HG02884 (cell line): ENCODE data around the gene CTU2.

Experiments used
- ATAC-seq: cut with Tn5 transposase; IDR thresholded peaks from one replicate; pipeline ENCODE4 v1.9.1; 2021; ENCODE audit warnings: mild to moderate bottlenecking, moderate library complexity; ENCODE audit not compliant: unreplicated experiment

Gene CTU2

DNA sequence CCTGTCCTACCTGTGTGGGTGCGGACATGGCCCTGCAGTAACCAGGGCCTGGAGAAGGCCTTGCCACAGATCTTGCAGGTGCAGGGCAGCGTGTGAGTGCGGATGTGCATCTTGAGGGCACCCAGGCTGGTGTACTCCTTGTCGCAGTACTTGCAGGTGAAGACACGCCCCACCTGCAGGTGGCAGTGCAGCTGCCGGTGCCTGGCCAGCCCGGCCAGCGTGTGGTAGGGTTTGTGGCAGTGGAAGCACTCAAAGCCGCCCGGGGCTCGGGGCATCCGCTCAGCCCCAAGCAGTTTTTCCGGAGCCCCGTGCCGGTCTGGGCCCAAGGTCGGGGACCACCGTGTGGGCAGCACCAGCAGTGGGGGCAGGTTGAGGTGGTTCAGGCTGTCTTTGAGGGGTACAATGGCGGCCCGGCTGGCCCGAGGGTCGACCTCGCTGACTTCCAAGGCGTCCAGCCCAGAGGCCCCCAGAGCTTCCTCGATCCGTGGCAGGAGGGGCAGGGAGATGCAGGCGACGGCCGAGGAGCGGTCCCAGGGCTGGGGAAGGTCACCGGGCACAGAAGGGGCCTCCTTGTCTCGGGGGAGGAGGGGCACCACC is 25.1 kb upstream of the CTU2 start:
- no peak for ATAC-seq

DNA sequence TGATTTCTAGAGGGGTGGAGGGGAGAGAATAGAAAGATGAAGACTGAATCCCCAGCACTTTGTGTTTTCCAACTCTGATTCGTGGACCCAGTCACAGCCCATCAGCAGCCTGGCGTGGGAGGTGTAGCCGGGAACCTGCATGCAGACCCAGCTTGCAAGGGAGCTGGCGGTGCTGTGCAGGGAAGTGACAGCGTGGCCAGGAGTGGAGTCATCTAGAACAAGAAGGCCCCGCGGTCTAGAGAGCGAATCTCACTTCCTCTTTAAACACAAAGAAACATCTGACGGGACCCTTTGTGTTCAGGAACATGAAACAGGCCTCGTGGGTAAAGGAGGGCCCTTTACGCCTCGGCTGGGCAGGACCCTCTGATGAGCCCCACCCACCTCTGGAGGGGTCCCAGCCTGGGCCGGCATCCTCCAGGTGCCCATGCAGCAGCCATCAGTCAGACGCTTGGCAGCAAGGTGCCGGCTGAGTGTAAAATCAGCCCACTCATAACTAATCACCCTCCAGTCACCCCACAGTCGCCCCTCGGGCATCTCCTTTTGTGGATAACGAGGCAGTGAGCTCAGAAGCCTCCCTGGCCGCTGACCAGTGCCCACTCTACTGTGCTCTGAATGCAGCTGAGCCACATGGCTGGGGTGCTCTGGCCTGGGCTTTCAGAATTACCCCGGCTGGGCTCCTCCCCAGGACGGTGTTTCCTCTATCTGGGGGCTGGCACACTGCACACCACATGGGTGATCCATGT is 24.4 kb upstream of the CTU2 start:
- ATAC-seq: peak; percentile 65

DNA sequence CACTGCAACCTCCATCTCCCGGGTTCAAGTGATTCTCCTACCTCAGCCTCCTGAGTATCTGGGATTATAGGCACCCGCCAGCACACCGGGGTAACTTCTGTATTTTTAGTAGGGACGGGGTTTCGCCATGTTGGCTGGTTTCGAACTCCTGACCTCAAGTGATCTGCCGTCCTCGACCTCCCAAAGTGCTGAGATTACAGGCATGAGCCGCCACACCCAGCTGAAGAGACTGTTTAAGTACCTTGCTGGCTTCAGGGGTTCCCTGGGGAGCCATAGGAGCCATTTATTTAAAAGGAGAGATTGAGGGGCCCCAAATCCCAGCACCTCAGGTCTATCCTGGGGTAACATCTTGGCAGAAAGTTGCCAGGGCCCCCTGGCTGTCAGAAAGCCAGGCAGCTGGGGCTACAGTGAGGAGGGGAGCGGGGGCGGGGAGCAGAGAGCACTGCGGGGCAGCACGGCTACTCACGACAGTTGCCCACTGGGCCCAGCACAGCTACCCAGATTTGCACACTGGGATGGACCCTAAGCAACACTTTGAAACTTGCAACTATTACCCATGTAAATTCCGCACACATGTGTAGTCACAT is 21.6 kb upstream of the CTU2 start:
- no peak for ATAC-seq

DNA sequence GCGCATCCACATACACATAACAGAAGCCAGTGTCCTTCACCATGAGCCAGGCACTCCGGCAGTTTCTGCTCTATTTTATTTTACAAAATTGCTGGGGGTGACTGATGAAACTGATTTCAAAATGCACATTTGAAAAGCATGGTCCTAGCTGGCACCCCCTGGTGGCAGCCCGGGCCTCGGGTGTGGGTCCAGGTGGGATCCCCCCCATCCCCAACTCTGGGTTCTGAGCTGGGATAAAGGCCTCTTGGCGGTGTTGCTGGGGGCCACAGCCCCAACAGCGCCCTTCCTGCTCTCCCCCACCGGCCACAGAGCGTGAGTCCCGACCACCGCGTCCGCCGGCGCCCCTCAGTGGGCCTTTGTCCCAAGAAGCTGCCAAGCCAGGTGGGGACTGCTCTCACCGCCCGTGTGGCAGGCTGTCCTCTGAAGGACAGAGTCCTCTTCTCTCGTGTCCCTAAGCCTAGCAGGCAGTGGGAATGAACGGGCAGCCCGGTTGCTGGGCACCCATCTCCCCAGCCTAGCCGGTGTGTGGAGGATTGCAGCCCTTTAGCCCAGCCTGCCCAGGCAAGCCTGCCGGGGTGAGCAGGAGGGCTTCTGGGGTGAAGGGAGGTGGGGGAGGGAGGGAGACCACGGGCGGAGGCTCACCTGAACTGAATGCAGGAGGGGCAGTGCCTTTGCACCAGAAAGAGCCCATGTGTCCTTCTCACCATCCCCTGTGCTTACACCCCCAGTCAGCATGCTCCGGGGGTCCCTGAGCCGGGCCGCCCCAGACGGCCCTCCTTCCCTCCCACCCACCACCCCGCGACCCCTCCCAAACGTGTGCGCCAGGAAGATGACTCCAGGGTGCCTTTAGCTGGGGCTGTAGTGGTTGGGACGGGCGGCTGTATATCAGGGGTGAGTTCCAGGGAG is 20.9 kb upstream of the CTU2 start:
- no peak for ATAC-seq

DNA sequence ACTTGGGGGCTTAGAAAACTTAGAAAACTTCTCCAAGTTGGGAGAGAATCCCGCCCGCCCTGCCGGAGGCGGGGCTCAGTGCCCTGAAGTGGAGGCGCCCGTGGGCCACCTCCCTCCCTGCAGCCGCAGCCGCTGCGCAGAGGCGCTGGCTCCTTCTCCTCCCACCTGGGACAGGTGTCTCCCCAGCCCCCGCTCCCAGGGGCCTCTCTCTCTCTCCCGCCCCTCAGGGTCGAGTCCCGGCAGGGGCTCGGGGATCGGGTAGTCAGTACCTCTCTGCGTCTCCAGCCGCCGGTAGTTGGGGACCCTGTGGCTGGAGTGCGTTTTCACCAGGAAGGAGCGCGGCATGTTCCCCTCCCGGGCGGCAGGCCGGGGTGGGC is 20.3 kb upstream of the CTU2 start:
- ATAC-seq: no peak

DNA sequence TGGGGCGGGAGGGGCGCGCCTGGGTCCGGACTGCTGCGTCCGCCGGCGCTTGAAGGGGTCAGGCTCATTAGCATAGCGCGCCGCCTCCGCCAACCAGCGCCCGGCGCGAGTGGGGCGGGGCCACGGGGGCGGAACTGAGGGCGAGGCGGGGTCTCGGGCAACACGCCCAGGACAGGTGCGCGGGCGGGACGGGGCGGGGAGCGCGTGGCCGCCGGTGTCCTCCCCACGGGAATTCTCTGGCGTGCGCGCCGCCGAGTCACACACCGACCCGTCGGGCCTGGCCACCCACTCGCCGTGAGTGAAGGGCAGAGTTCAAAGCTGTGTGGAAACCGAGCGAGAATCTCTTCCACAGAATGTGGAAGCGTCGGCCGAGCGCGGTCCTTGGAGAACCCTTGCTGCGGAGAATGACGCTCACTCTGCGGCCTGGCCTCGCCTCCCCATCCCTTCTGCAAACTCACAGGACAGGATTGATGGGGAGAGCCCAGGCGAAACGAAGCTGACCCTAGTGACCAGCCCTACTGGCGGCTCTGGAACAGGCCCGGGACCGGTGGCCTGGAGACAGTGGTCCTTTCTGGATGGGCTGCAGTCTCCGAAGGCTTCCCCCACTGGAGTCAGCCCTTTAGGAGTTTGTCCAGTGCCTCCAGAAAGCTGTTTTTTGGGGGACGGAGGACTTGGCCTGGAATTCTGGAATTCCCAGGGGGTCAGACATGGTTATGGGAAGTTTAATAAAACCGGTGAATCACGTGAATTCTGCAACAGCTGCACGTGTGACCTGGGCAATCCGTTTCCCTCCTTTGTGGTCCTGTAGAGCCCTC is 19.7 kb upstream of the CTU2 start, which contains the start of gene SNAI3:
SNAI3 (minus strand) TSS at position 69 of the 815 bp plus-strand sequence. CDS start 101 bp downstream, outside the sequence.
- ATAC-seq: no peak

DNA sequence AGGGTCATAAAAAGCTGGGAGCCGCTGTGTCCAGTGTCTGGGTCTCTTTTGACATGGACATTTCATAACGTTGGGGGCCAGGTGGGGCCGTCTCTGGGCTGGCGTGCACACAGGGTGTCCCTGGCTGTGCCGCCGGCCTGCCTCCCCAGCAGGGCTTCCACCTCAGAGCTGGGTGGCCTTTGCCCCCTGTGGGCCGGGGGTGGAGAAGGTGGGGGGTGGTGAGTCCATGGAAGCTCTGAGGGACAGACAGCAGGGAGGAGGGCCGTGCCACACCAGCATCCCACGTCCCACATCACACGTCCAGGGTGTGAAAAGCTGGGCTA is 19.1 kb upstream of the CTU2 start:
- ATAC-seq: no peak

DNA sequence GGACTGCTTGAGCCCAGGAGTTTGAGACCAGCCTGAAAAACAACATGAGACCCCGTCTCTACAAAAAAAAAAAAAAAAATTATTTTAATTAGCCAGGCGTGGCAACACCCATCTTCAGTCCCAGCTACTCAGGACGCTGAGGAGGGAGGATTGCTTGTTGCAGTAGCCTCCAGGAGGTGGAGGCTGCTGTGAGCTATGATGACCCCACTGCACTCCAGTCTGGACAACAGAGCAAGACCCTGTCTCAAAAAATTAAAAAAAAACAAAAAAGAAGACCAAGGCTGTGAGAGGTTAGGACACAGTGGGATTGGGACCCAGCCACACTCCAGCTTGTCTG is 18.7 kb upstream of the CTU2 start:
- ATAC-seq: no peak

DNA sequence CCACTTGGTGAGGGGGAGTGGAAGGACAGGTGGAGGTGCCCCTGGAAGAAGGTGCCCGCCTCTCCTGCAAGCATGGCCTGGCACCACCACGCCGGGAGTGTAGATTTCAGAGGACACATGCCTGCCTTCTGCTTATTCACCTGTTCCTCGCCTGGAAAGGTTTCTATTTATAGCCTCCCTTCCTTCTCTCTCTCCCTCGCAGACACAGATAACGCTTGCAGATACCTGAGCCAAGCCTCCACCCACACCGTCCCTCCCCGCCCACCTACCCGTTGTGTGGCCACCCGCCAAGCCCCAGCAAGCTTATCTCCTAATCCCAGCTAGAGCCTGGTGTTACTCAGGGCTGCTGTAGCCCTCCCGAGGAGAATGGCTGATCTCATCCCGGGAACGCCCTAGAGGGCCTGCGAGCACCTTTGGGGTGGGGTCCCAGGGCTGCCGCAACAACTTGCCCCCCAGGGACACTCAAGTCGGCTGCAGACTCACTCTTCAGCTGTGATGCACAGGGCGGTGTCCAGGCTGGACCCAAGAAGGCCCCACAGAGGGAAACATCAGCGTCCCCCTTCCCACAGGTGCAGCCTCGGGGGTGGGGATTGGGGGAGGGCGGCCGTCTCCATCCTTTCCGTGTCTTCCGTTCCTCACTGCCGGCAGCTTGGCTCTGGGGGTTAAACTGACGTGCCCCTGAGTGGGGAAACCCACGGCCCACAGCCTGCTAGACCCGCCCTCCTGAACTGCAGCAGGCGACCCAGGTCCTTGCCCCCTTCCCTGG is 18.1 kb upstream of the CTU2 start:
- ATAC-seq: no peak

DNA sequence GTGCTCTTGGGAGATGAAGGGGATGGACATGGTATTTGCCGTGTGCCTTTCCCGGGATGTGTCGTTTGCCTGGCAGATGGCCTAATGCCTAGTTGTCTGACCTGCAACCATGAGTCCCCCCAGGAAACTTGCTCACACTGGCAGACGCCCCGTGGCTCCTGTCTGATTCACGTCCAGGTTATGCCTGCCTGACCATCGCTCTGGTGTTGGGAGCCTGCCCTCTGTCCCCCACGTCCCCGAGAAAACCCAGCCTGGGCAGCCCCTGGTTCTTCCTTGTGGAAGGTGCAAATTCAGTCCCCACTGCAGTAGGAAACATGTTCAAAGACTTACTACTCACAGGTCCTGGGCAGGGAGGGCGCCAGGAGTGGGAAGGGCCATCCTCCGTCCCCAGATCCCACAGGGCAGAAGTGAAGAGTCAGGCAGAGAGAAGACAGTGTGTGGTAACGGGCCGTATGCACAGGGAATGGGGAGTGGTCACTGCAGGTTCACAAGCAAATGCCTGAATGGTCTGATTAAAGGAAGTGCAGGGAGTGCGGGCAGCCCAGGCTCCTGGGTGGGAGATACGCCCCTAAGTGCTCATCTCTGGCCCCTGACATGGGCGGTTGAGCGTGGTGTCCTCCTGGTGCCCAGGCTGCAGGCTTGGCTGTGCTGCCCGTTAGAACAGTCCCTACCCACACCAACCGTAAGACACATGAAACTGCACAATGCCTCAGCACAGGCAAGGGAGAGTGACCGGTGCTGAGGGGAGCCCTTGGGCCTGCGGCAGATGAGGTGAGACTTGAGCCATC is 15.8 kb upstream of the CTU2 start:
- no peak for ATAC-seq

DNA sequence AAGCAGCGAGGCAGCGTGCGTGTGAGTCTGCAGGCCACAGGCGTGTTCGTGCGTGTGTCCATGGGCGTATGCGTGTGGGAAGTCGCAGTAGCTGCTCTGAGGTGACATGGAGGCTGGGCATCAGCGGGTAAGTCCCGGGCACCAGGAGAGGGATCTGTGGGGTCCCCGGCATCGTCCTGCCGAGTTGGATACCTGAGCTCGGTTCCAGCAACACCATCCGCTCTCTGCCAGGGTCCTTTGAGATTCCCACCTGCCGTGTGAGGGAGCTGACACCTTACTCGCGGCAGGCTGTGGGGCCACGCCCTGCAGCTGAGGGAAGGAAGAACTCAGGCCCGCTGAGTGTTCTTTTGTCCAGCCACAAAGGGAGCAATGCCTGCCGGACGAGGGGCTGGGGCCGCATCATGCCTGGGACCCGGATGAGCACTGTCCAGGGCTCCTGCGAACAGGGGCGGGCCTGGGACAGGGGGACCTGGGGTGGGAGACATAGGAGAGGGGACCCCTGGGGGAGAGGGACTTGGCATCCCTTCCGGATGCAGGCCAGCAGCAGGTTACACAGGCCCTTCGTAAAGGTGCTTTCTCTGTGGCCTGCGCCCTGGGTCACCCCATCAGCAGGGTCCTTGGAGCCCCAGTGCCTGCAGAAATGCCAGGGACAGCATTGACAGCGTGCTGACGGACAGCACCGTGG is 15.0 kb upstream of the CTU2 start:
- ATAC-seq: no peak

DNA sequence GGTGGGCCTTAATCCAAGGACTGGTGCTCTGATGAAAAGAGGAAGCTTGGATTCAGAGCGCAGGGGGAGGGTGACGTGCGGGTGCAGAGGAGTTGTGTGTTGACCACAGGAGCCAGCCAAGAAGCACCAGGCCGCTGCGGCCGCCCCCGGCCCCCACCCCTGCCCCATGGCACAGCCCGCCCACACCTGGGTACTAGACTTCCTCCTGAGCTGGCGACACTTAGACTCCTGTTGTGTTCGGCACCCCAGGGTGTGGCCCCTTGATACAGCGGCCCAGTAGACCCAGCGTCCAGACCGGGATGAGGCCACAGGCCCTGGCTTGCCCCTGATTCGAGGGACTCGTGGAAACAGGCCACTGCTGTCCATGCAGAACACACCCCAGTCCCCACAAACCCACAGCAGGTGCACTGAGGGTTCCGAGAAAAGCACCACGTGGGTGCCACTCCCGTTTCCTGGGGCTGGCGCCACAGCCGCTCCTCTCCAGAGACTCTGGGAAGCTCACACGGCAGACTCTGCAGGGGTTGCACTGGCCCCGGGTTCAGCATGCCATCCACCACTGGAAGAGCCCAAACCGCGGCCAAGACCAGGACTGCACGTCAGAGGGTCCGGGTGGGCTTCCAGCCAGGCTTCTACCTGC is 14.3 kb upstream of the CTU2 start:
- ATAC-seq: no peak

DNA sequence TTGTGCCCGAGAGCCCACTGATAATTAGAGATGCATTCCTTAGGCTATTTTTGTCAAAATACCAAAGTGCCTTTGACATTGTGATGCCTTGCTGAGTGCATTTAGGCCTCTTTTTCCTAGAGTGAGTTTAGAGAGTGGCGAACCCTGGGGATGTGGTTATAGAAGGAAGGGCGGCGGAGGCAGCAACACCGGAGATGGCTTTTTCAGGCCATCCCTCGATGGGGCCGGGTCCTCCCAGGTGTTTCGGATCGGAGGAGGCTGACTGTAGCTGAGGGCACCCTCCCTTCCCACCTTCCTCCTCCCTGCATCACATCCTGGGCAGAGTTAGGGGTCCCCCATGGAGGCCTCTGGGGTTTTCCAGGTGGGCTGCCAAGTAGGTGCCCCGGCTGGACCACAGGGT is 13.4 kb upstream of the CTU2 start:
- no peak for ATAC-seq

DNA sequence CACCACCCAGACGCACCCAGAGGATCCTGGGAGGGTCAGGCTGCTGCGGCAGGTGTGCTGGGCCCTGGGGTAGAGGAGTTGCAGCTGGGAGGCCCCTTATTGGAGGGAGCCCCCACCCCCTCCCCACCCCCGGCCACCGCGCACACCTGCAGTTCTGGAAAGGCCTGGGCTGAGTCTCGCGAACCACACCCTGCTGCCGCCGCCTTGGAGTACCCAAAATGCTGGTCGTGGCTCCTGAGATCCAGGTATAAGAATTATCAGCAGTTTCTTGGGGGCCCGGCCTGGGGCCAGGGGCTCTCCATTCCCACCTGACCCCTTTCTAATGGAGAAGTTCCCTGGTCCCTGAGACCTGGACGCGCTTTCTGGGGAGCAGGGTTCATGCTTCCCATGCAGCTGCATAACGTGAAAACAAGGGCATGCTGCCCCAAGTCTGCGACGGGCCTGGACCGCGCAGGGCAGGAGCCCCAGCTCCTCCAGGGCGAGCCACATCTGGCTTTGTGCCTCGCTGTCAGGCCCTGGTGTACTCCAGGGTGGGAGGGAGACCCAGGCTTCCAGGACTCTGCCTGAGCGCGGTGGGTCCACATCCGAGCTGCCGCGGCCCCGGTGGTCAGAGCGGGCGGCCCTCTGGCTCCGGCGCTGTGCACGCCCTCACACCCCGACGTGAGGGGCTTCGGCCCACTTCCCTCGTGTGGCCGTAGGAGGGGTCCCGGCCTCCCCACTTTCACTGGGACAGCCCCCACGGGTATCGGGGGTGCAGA is 12.7 kb upstream of the CTU2 start:
- no peak for ATAC-seq

DNA sequence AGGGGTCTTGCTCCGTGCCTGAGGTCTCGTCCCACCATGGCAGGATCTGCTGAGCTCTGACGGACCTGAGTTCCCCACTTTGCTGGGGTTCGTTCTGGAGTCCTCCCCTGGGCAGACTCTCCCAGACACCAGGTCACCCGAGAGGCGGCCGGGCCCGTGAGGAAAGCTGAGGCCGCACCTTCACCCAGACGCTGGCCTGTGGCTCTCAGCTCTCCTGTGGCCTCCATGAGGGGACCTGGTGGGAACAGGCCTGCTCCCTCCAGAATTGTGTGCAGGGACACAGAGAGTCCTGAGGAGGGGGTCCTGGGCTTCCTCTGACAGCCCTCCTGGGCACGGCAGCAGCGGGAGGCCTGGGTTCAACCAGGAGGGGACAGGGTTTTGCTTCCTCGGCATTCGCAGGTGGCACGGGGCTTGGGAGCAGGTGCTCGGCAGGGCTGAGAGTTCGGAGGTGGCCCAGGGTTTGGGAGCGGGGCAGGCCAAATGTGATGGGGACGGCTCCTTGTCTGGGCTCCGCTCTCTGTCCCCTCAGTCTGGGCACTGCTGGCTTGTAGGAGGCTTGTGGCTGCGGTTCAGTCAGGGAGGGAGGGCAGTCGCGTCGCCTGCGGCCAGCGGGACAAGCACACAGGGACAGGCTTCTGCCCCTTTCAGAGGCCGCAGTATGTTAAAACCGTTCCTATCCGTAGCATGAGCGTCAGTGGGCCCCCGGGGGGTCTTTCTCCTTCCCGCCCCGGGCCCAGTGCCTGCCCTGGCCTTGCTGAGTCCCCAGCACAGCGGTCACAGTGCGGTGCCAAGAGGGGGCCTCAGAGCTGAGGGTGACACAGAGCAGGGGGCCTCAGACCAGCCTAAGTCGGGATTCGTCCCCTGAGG is 11.8 kb upstream of the CTU2 start:
- no peak for ATAC-seq

DNA sequence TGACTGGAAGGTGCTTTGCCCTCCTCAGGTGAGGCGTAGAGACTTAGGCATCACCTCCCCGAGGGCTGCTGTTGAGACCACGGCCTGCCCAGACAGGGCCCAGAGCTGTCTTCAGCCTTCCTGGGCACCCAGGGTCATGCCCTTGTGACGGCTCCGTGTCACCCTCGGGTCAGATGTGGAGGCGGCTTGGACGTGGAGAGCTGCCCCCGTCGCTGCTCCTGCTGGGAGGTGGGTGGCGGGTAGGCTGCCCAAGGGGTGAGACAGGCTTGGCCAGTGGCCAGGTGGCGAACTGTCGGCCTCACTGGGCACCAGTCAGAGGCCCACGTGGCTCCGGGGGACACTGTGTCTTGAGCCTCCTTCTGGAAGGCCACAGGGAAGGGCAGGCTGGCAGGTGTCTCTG is 11.1 kb upstream of the CTU2 start:
- no peak for ATAC-seq

DNA sequence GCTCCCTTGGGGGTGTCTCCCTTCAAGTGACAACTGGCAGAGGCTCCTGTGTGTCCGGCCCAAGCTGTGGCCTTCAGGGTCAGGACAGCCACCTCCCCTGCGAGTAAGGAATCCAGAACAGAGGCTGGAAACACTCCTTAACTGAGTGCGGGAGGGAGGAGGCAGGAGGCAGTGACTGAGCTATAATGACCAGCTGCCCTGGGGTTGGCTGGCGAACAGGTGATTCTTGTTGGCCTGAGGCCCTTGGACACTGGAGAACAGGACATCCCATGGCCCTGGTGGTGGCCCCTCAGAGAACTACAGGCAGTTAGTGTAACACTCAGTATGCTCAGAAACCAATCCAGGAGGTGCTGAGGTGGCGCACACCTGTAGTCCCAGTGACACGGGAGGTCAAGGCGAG is 10.6 kb upstream of the CTU2 start:
- ATAC-seq: no peak
